HepG2 (cell line): ENCODE results near the gene WNT10A. TPM values are rescaled to one million over a fixed set of nuclear protein-coding genes. Genes with fewer than 3 reads are reported as not detected.

Source experiments
- CTCF ChIP-seq: sonication (generic); formaldehyde crosslinking; IDR thresholded peaks from 2 replicates; pipeline ENCODE4 v1.5.0; 2020; ENCODE audit warnings: mild to moderate bottlenecking, missing genetic modification reagents, moderate library complexity
- HOXA9 ChIP-seq: sonication (generic); formaldehyde crosslinking; IDR thresholded peaks from 2 replicates; pipeline ENCODE4 v1.8.1; 2022; ENCODE audit warnings: missing genetic modification reagents, mild to moderate bottlenecking, moderate library complexity, borderline replicate concordance
- NFE2L2 ChIP-seq: fragments of 150-350 bp; IDR thresholded peaks from 2 replicates; pipeline ENCODE4 v1.6.1; 2014; ENCODE audit warnings: low read length
- ONECUT2 ChIP-seq: sonication (generic); formaldehyde crosslinking; IDR thresholded peaks from 2 replicates; pipeline ENCODE4 v1.4.0; 2020; ENCODE audit warnings: missing genetic modification reagents
- RAD51 ChIP-seq: fragments of 450-650 bp; IDR thresholded peaks from 2 replicates; pipeline ENCODE4 v1.6.1; 2016; ENCODE audit warnings: borderline replicate concordance
- SETDB1 ChIP-seq: sonication (generic); formaldehyde crosslinking; IDR thresholded peaks from 2 replicates; pipeline ENCODE4 v1.5.1; 2020; ENCODE audit warnings: missing genetic modification reagents, mild to moderate bottlenecking, borderline replicate concordance
- SRSF4 ChIP-seq: fragments of 200-400 bp; formaldehyde crosslinking; IDR thresholded peaks from one replicate; pipeline ENCODE4 v1.6.1; 2018; ENCODE audit warnings: mild to moderate bottlenecking, low read depth, low read length, moderate library complexity; ENCODE audit not compliant: poor library complexity, severe bottlenecking
- ZFYVE20 ChIP-seq: sonication (generic); formaldehyde crosslinking; IDR thresholded peaks from 2 replicates; pipeline ENCODE4 v1.8.0; 2023; ENCODE audit warnings: low read depth, mild to moderate bottlenecking, moderate library complexity, missing genetic modification reagents, borderline replicate concordance
- ZHX2 ChIP-seq, 2 experiments: sonication (generic) in 1 of 2; formaldehyde crosslinking in 1 of 2; IDR thresholded peaks; 2 replicates each; pipeline versions ENCODE4 v1.6.1 to v1.9.0; 2014 to 2022; ENCODE audit warnings: antibody characterized with exemption in 1 of 2, borderline replicate concordance in 1 of 2, inconsistent platforms in 1 of 2, low read depth in 1 of 2, missing genetic modification reagents in 1 of 2
- ZNF451 ChIP-seq: sonication (generic); formaldehyde crosslinking; IDR thresholded peaks from 2 replicates; pipeline ENCODE4 v1.5.0; 2020; ENCODE audit warnings: mild to moderate bottlenecking, missing genetic modification reagents
- ZNF678 ChIP-seq: sonication (generic); formaldehyde crosslinking; IDR thresholded peaks from 2 replicates; pipeline ENCODE4 v1.4.0; 2020; ENCODE audit warnings: mild to moderate bottlenecking, missing genetic modification reagents
- ZNF687 ChIP-seq: sonication (generic); formaldehyde crosslinking; IDR thresholded peaks from 2 replicates; pipeline ENCODE4 v1.5.1; 2020; ENCODE audit warnings: mild to moderate bottlenecking, missing genetic modification reagents, moderate library complexity
- ZNF747 ChIP-seq: sonication (generic); formaldehyde crosslinking; IDR thresholded peaks from 2 replicates; pipeline ENCODE4 v1.8.1; 2023; ENCODE audit warnings: missing genetic modification reagents, mild to moderate bottlenecking, borderline replicate concordance
- ZNF773 ChIP-seq: sonication (generic); formaldehyde crosslinking; IDR thresholded peaks from 2 replicates; pipeline ENCODE4 v1.4.0; 2020; ENCODE audit warnings: missing genetic modification reagents, borderline replicate concordance
- ZNF883 ChIP-seq: sonication (generic); formaldehyde crosslinking; IDR thresholded peaks from 2 replicates; pipeline ENCODE4 v1.5.1; 2020; ENCODE audit warnings: mild to moderate bottlenecking, missing genetic modification reagents; ENCODE audit errors: not compliant biosample characterization
- polyA plus RNA-seq, 8 experiments: library from polyadenylated mRNA; depleted of rRNA in 3 of 8; stranded (reverse) in 7 of 8; unstranded in 1 of 8; fragments of >200 nt; fragmentation: Illumina TruSeq in 4 of 8; extraction: Trizol in 4 of 8; gene quantifications; 2 replicates each; pipeline versions ENCODE4 v1.2.1 to v1.2.3, GENCODE V29; 2011 to 2016; ENCODE audit warnings: low read depth in 4 of 8, missing spikeins in 1 of 8, mixed read lengths in 1 of 8; ENCODE audit not compliant: insufficient read depth in 1 of 8
- total RNA-seq, 5 experiments: library from RNA; depleted of rRNA; stranded (reverse); fragments of >200 nt; fragmentation: Illumina TruSeq; extraction: Trizol; gene quantifications; 2 replicates each; pipeline ENCODE4 v1.2.3, GENCODE V29; 2016; ENCODE audit warnings: low read depth in 1 of 5

WNT10A gene
- total and polyA plus RNA-seq, 2 of the 13 experiments (the other 11 are each of a cell fraction or from before 2014, with no cell fraction given): 0.03 TPM; not detected in 1

- TF ChIP-seq ZHX2 (IDR thresholded peaks at IDR 0.05; ENCODE audit: low read depth): peak; percentile 74
- peak; percentile 48; the same call in 1 of the 2 replicates for TF ChIP-seq ZHX2 (CRISPR knock-in tag; IDR thresholded peaks at IDR 0.05; ENCODE audit: borderline replicate concordance)
- TF ChIP-seq ZNF747: peak; percentile 82; the same call in 1 of the 2 replicates
- TF ChIP-seq ZNF678 (CRISPR knock-in tag): peak; percentile 74; the same call in 1 of the 2 replicates
- peak; percentile 58; the same call in 1 of the 2 replicates for TF ChIP-seq ZNF451 (CRISPR knock-in tag)
- TF ChIP-seq SRSF4: no peak
- no peak for TF ChIP-seq NFE2L2
- TF ChIP-seq ZNF687 (CRISPR knock-in tag): peak; percentile 100
- no peak for TF ChIP-seq SETDB1 (CRISPR knock-in tag)
- 0 out of 2 replicates have a peak, but pooled peaks have one; percentile 50 for TF ChIP-seq ONECUT2 (CRISPR knock-in tag)
- TF ChIP-seq CTCF (CRISPR knock-in tag): peak; percentile 46
- no peak for TF ChIP-seq HOXA9 (CRISPR knock-in tag)
- TF ChIP-seq ZFYVE20 (CRISPR knock-in tag): peak; percentile 97
- TF ChIP-seq ZNF883 (CRISPR knock-in tag): peak; percentile 96
- no peak for TF ChIP-seq RAD51
- TF ChIP-seq ZNF773 (CRISPR knock-in tag): peak; percentile 70; the same call in 1 of the 2 replicates
These were observed 28.3 kb downstream of the WNT10A start (continued) for GRCh38 chr2:218908721-218909619.
